ENCODE data around the gene TUBG2. TPM values are rescaled to one million over a fixed set of nuclear protein-coding genes. Genes with fewer than 3 reads are reported as not detected.
"Not testable (repeated sequence)": the region's sequence is repeated elsewhere in the genome, so short reads cannot be mapped to it uniquely, and the experiment has no call there.

Gene TUBG2
- total and polyA plus RNA-seq, 12 donors = 14.5 to 65.1 (median 45.6) TPM

- DNase-seq = no peak
- Histone ChIP-seq H3K27ac (peak overlapping the region in 2 of 5 donors; percentile 61 to 63), H3K4me1 (replicated peaks in 1 of 2) (peaks cover 6 to 27% of the 10 kb centered on the region in 2 donors), H3K27me3 (no peaks in the 10 kb centered on the region), H3K36me3 (replicated peaks in 1 of 2) (peaks cover 0 to 30% of the 10 kb centered on the region in 2 donors), H3K4me3 (no peak overlapping the region), H3K9me3 (replicated peaks in 1 of 3) (no peaks in the 10 kb centered on the region)
- TF ChIP-seq POLR2A (IDR thresholded peaks at IDR 0.05) (no peak), CTCF (IDR thresholded peaks at IDR 0.05) (no peak)
- WGBS, 4 donors = 56 to 65% (median 61%) methylated on average over 4 of the region's 4 CpGs
- intact Hi-C loops (cut with DNase I) = no loop called here
Observed at GRCh38 chr17:42617956-42618431, 41.1 kb upstream of the TUBG2 start.

- intact Hi-C loops (cut with DNase I) = no loop called here
- TF ChIP-seq CTCF (IDR thresholded peaks at IDR 0.05) (peak in 3 of 6 experiments; percentile 6 to 33 (median 18)), POLR2A (IDR thresholded peaks at IDR 0.05) (no peak)
- 45 to 54% (median 52%) methylated on average over 9 of the region's 9 CpGs for WGBS, 4 donors
- no peaks in the 10 kb centered on the region for H3K27me3 ChIP-seq
- H3K9me3 ChIP-seq (replicated peaks in 1 of 3) = no peaks in the 10 kb centered on the region
- no peak overlapping the region for H3K4me3 ChIP-seq
- H3K36me3 ChIP-seq (replicated peaks in 1 of 2) = peaks cover 0 to 24% of the 10 kb centered on the region in 2 donors
- DNase-seq = peak; percentile 37 to 85 (median 68)
- peaks cover 6 to 28% of the 10 kb centered on the region in 2 donors for H3K4me1 ChIP-seq (replicated peaks in 1 of 2)
- peak overlapping the region in 2 of 5 donors; percentile 61 to 63 for H3K27ac ChIP-seq
Observed at GRCh38 chr17:42618442-42619150, 40.5 kb upstream of the TUBG2 start.

- peak overlapping the region in 2 of 5 donors; percentile 28 to 54 for H3K27ac ChIP-seq
- H3K4me3 ChIP-seq; H3K27me3 ChIP-seq; H3K9me3 ChIP-seq (replicated peaks in 1 of 3); intact Hi-C loops (cut with DNase I); DNase-seq; H3K36me3 ChIP-seq (replicated peaks in 1 of 2): not testable (repeated sequence)
- 73 to 84% (median 79%) methylated on average over 3 of the region's 3 CpGs for WGBS, 4 donors
- peaks cover 6 to 37% of the 10 kb centered on the region in 2 donors for H3K4me1 ChIP-seq (replicated peaks in 1 of 2)
Observed at GRCh38 chr17:42621987-42622386, 37.1 kb upstream of the TUBG2 start.

GRCh38 chr17:42623271-42623670, 35.8 kb upstream of the TUBG2 start:
- 79 to 90% (median 83%) methylated on average over 2 of the region's 2 CpGs for WGBS, 4 donors
- intact Hi-C loops (cut with DNase I) = no loop called here

More at GRCh38 chr17:42623271-42623670, 35.8 kb upstream of the TUBG2 start:
- H3K4me1 ChIP-seq (replicated peaks in 1 of 2) = peaks cover 6 to 31% of the 10 kb centered on the region in 2 donors
- no peaks in the 10 kb centered on the region for H3K9me3 ChIP-seq (replicated peaks in 1 of 3)
- no peak overlapping the region for H3K4me3 ChIP-seq
- DNase-seq = no peak
- no peak for TF ChIP-seq POLR2A (IDR thresholded peaks at IDR 0.05)
- TF ChIP-seq CTCF (IDR thresholded peaks at IDR 0.05) = no peak
- no peaks in the 10 kb centered on the region for H3K36me3 ChIP-seq (replicated peaks in 1 of 2)
- H3K27ac ChIP-seq = peak overlapping the region in 3 of 5 donors; percentile 14 to 83 (median 62)
- H3K27me3 ChIP-seq = no peaks in the 10 kb centered on the region

All from adrenal gland (tissue), 12 donors.